ENCODE data around the gene CBX4.

CBX4 gene

DNA sequence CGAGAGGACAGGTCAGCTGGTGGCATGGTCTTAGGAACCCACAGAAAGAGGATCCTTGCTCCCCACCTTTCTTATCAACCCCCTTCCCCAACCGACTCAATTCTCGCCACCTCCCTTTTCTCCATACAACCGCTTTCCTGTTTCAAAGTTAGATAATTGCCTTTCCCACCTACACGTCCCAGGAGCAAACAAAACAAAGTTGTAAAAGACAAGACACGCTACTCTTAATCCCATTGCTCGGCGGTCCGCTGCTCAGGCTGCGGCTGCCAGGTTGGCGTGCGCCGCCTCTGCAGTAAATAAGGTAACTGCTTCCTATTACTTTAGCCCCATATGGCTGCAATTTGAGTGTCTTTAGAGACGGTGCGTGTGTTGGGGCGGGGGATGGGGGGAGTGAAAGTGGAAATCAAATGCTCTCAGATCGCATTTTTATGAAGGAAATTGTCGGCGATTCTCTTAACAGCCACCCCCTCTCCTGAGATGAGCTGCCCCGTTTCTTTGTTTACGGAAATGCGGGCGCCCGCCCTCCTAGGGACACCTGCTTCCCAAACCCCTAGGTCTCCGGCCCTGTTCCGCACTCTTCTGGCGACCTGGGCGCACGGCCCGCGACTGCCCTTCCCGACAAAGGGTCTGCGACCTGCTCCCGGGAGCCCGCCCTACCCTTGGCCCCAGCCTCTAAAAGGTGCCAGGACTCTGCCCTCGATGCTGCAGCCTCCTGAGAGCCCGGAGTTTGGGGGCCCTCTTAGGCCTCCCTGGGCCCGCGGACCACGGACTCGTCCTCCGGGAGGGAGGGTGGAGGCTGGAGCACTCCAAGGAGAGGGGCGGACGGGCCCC, 38.7 kb downstream of the CBX4 start:
- ATAC-seq: no peak
- no peak for TF ChIP-seq SNAI2 (CRISPR knock-in tag; IDR thresholded peaks at IDR 0.05)
- TF ChIP-seq ESRRG (CRISPR knock-in tag; IDR thresholded peaks at IDR 0.05): no peak
- TF ChIP-seq, protein P1, sequence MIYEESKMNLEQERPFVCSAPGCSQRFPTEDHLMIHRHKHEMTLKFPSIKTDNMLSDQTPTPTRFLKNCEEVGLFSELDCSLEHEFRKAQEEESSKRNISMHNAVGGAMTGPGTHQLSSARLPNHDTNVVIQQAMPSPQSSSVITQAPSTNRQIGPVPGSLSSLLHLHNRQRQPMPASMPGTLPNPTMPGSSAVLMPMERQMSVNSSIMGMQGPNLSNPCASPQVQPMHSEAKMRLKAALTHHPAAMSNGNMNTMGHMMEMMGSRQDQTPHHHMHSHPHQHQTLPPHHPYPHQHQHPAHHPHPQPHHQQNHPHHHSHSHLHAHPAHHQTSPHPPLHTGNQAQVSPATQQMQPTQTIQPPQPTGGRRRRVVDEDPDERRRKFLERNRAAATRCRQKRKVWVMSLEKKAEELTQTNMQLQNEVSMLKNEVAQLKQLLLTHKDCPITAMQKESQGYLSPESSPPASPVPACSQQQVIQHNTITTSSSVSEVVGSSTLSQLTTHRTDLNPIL (CRISPR knock-in tag; IDR thresholded peaks at IDR 0.05; ENCODE audit: low read depth): no peak
- TF ChIP-seq, protein P2, sequence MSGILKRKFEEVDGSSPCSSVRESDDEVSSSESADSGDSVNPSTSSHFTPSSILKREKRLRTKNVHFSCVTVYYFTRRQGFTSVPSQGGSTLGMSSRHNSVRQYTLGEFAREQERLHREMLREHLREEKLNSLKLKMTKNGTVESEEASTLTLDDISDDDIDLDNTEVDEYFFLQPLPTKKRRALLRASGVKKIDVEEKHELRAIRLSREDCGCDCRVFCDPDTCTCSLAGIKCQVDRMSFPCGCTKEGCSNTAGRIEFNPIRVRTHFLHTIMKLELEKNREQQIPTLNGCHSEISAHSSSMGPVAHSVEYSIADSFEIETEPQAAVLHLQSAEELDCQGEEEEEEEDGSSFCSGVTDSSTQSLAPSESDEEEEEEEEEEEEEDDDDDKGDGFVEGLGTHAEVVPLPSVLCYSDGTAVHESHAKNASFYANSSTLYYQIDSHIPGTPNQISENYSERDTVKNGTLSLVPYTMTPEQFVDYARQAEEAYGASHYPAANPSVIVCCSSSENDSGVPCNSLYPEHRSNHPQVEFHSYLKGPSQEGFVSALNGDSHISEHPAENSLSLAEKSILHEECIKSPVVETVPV (CRISPR knock-in tag; IDR thresholded peaks at IDR 0.05): no peak
- no peak for TF ChIP-seq ZFP3 (CRISPR knock-in tag; IDR thresholded peaks at IDR 0.05)
- no peak for TF ChIP-seq TOX (CRISPR knock-in tag; IDR thresholded peaks at IDR 0.05; ENCODE audit: borderline replicate concordance)
- TF ChIP-seq, protein P3, sequence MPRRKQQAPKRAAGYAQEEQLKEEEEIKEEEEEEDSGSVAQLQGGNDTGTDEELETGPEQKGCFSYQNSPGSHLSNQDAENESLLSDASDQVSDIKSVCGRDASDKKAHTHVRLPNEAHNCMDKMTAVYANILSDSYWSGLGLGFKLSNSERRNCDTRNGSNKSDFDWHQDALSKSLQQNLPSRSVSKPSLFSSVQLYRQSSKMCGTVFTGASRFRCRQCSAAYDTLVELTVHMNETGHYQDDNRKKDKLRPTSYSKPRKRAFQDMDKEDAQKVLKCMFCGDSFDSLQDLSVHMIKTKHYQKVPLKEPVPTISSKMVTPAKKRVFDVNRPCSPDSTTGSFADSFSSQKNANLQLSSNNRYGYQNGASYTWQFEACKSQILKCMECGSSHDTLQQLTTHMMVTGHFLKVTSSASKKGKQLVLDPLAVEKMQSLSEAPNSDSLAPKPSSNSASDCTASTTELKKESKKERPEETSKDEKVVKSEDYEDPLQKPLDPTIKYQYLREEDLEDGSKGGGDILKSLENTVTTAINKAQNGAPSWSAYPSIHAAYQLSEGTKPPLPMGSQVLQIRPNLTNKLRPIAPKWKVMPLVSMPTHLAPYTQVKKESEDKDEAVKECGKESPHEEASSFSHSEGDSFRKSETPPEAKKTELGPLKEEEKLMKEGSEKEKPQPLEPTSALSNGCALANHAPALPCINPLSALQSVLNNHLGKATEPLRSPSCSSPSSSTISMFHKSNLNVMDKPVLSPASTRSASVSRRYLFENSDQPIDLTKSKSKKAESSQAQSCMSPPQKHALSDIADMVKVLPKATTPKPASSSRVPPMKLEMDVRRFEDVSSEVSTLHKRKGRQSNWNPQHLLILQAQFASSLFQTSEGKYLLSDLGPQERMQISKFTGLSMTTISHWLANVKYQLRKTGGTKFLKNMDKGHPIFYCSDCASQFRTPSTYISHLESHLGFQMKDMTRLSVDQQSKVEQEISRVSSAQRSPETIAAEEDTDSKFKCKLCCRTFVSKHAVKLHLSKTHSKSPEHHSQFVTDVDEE (CRISPR knock-in tag; IDR thresholded peaks at IDR 0.05): no peak
- no peak for TF ChIP-seq ZC3H10 (CRISPR knock-in tag; IDR thresholded peaks at IDR 0.05)
- TF ChIP-seq, protein P4, sequence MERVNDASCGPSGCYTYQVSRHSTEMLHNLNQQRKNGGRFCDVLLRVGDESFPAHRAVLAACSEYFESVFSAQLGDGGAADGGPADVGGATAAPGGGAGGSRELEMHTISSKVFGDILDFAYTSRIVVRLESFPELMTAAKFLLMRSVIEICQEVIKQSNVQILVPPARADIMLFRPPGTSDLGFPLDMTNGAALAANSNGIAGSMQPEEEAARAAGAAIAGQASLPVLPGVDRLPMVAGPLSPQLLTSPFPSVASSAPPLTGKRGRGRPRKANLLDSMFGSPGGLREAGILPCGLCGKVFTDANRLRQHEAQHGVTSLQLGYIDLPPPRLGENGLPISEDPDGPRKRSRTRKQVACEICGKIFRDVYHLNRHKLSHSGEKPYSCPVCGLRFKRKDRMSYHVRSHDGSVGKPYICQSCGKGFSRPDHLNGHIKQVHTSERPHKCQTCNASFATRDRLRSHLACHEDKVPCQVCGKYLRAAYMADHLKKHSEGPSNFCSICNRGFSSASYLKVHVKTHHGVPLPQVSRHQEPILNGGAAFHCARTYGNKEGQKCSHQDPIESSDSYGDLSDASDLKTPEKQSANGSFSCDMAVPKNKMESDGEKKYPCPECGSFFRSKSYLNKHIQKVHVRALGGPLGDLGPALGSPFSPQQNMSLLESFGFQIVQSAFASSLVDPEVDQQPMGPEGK (CRISPR knock-in tag; IDR thresholded peaks at IDR 0.05; ENCODE audit: borderline replicate concordance): no peak
- TF ChIP-seq, protein P5, sequence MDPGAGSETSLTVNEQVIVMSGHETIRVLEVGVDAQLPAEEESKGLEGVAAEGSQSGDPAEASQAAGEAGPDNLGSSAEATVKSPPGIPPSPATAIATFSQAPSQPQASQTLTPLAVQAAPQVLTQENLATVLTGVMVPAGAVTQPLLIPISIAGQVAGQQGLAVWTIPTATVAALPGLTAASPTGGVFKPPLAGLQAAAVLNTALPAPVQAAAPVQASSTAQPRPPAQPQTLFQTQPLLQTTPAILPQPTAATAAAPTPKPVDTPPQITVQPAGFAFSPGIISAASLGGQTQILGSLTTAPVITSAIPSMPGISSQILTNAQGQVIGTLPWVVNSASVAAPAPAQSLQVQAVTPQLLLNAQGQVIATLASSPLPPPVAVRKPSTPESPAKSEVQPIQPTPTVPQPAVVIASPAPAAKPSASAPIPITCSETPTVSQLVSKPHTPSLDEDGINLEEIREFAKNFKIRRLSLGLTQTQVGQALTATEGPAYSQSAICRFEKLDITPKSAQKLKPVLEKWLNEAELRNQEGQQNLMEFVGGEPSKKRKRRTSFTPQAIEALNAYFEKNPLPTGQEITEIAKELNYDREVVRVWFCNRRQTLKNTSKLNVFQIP (CRISPR knock-in tag; IDR thresholded peaks at IDR 0.05; ENCODE audit: borderline replicate concordance, low read depth): no peak
- TF ChIP-seq ARNTL (CRISPR knock-in tag; IDR thresholded peaks at IDR 0.05; ENCODE audit: borderline replicate concordance, low read depth): no peak
- TF ChIP-seq BACH2 (CRISPR knock-in tag; IDR thresholded peaks at IDR 0.05; ENCODE audit: borderline replicate concordance): no peak
- no peak for TF ChIP-seq ISL1 (CRISPR knock-in tag; IDR thresholded peaks at IDR 0.05)
- TF ChIP-seq OSR1 (CRISPR knock-in tag; IDR thresholded peaks at IDR 0.05): no peak
- TF ChIP-seq TCF4 (CRISPR knock-in tag; IDR thresholded peaks at IDR 0.05; ENCODE audit: borderline replicate concordance): no peak

DNA sequence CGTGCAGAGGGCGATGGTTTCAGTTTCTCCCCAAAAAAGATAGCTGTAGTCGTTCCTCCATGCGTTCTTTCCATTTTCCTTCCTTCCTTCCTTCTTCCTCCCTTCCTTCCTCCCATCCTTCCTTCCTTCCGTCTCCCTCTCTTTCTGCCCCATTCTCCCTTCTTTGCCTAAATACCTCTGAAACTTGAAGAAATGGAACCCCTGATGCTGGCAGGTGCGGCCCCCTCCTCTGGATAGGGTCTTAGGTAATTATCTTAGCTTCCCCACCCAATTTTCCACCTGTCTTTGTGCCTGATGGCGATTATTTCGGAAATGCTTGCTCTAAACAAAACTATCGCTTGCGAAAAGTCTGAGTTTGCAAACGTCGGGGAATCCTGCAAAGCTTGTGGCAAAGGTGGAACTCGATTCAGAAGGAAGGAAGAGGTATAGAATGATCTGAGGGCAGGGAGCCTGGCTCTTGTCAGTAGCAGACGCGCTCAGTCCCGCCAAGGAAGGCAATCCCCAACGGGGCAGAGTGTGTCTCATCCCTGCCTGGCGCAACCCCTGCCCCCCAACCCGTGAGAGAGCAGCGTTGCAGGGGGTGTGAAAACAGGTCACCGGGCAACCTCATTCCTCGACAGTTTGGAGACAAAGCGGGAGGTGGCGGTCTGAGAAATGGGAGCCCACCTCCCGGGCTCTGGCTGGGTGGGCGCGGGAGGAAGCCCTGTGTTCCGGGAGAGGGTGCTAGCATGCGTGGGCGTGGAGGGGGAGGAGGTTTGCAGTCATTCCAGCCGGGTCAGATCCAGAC, 39.5 kb downstream of the CBX4 start:
- ATAC-seq: no peak
- no peak for TF ChIP-seq ZFP30 (CRISPR knock-in tag; IDR thresholded peaks at IDR 0.05)
- no peak for TF ChIP-seq ZC3H10 (CRISPR knock-in tag; IDR thresholded peaks at IDR 0.05)
- TF ChIP-seq, protein P4 (CRISPR knock-in tag; IDR thresholded peaks at IDR 0.05; ENCODE audit: borderline replicate concordance): no peak
- TF ChIP-seq, protein P1 (CRISPR knock-in tag; IDR thresholded peaks at IDR 0.05; ENCODE audit: low read depth): no peak
- no peak for TF ChIP-seq ESRRG (CRISPR knock-in tag; IDR thresholded peaks at IDR 0.05)
- TF ChIP-seq BACH2 (CRISPR knock-in tag; IDR thresholded peaks at IDR 0.05; ENCODE audit: borderline replicate concordance): no peak
- no peak for TF ChIP-seq ARNTL (CRISPR knock-in tag; IDR thresholded peaks at IDR 0.05; ENCODE audit: borderline replicate concordance, low read depth)
- TF ChIP-seq ZNF565 (CRISPR knock-in tag; conservative IDR thresholded peaks at IDR 0.05; ENCODE audit: low read depth): no peak
- no peak for TF ChIP-seq TCF4 (CRISPR knock-in tag; IDR thresholded peaks at IDR 0.05; ENCODE audit: borderline replicate concordance)
- TF ChIP-seq CSDC2 (CRISPR knock-in tag; IDR thresholded peaks at IDR 0.05): no peak
- no peak for TF ChIP-seq OSR1 (CRISPR knock-in tag; IDR thresholded peaks at IDR 0.05)
- TF ChIP-seq ZNF8 (CRISPR knock-in tag; IDR thresholded peaks at IDR 0.05): no peak
- no peak for TF ChIP-seq ZFP3 (CRISPR knock-in tag; IDR thresholded peaks at IDR 0.05)
- TF ChIP-seq, protein P3 (CRISPR knock-in tag; IDR thresholded peaks at IDR 0.05): no peak
- no peak for TF ChIP-seq ZNF70 (CRISPR knock-in tag; IDR thresholded peaks at IDR 0.05)

Data from SK-N-SH treated with all-trans-retinoic acid at 6 μM for 48 hours (cell line).